GM18519 (cell line): Measurements from ENCODE around the gene TRMU.
"Not testable (repeated sequence)": the region's sequence is repeated elsewhere in the genome, so short reads cannot be mapped to it uniquely, and the experiment has no call there.

Experiments used
- ATAC-seq: cut with Tn5 transposase; IDR thresholded peaks from one replicate; pipeline ENCODE4 v1.9.1; 2021; ENCODE audit warnings: mild to moderate bottlenecking, moderate library complexity; ENCODE audit not compliant: unreplicated experiment, low FRiP score

Gene TRMU

DNA sequence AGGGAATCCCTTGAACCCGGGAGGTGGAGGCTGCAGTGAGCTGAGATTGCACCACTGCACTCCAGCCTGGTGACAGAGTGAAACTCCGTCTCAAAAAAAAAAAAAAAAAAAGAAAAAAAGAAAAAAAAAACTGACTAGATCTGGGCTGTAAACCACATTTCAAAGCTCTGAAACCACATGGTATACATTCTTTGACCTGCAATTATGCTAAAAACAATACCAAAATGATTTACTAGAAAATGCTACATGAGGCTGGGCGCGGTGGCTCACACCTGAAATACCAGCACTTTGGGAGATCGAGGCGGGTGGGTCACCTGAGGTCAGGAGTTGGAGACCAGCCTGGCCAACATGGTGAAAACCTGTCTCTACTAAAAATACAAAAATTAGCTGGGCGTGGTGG is 68.4 kb downstream of the TRMU start:
- not testable (repeated sequence) for ATAC-seq

DNA sequence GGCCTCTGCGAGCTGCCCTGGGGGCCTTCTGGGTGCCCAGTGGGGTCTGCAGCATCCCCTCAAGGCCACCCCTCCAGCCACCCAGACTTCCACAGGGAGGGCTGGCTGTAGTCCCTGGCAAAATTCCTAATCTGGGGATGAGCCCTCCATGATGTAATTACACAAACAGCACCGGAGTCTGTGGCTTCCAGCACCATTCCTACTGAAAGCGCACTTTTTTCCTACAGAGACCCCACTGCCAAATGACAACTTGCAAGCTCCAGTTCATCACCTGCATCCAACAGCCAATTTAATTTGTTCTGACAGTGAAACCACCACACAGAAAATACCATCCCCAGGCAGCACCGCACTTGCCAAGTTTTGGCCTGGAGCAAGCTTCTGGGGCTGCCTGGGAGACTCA is 70.4 kb downstream of the TRMU start:
- no peak for ATAC-seq

DNA sequence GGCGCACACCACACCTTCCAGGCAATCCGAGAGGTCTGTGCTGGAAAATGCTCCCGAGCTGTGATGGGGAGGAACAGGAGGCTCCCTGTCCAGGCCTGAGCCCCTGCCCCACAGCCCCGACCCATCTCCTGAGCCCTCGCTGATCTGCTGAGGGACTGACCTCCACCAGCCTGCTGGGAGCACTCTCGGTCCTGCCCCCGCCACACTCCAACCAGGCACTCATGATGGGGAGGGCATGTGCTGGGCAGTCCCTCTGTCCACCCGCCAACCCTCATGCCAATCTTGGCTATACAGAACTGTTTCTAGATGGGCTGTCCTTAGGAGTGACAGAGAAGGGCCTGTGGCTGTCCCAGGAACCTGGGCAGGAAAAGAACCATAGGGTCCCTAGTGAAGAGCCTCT is 70.8 kb downstream of the TRMU start:
- ATAC-seq = no peak

DNA sequence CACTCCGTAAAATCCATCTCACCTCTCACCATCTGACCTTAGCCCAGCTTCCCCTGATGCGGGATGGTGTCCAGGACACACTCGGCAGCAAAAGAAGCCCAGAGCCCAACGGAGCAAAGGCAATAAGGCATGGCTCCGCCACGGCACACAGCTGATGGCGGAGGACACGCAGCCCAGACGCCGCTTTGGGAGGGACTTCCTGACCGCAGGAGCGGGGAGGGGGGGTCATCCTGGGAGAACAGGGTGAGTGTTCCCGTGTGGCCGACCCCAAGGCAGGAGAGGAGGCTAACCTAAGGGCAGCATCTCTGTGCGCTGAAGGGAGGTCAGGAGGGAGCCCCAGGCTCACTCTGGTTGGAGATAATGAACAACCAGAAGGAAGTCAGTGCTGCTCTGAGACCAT is 71.3 kb downstream of the TRMU start:
- ATAC-seq = no peak
